ENCODE data around the gene TMEM100. TPM values are rescaled to one million over a fixed set of nuclear protein-coding genes. Genes with fewer than 3 reads are reported as not detected.
"Not testable (repeated sequence)": the region's sequence is repeated elsewhere in the genome, so short reads cannot be mapped to it uniquely, and the experiment has no call there.

TMEM100 gene
- total RNA-seq, 2 donors from 2014 or later: 11.8 to 15.1 TPM

DNA sequence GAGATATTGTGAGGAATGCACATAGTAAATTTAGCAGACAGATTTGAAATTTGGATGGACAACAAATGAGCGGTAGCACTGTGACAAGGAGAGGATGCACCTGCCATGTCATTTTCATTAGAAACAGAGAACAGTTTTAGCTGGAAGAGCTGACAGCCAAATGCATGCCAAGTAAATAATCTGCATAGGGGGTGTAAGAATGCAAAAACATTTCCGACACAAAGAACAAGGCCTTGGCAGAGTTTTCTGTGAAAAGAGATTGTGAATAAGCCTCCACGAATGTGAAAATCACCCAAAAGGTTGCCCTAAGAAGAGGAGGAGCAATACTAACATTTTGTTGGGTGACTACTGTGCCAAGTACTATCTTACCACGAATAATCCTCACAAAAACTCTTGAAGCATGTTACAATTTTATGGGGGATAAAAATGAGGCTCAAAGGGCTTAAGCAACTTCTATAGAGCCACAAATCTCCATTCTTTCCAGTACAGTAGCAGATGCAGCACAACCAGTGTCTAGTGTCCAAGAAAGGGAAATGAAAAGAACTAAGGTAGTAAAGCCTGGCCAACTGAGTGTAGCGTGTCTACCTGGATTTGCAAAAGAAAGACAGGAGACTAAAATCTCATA lies 28.3 kb downstream of the TMEM100 start:
- DNase-seq (ENCODE audit: low spot score): no peak
- intact Hi-C loops (cut with DNase I): no loop called here

DNA sequence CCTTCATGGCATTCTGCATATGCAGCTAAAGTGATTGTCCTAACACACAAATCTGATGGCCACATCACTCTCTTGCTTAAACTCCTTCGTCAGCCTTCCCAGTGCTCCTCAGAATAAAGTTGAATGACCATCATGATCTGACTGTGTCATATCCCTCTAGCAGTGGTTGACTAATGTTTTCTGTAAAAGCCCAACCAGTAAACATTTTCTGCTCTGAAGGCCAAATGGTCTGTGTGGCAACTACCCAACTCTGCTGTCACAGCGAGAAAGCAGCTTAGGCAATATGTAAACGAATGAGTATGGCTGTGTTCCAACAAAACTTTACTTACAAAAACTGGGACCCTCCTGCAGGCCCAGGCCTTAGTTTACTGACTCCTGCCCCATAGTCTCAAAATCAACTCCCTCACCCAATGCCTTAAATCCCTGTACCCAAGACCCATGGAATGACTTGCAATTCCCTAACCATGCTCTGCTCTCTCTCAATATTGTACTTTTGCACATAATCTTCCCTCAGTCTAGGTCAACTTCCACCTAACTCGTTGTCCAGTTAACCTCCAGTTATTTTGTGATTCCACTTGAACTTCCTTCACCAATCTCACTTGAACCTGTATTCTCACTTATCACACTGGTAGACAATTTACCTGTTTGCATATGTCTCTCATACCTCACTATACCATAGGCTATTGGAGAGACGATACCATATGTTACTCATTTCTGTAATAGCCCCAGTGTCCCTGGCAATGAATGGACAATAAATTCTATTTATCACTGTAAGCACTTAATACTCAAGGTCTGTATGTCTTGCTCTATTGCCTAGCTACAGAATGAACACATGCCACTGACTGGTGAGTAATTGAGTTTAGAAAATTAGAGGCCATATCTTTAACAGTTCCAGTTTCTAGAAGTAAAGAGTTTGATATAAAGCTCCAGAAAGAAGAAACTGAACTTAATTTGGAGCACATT lies 29.1 kb downstream of the TMEM100 start:
- intact Hi-C loops (cut with DNase I): no loop called here
- no peak for DNase-seq (ENCODE audit: low spot score)

DNA sequence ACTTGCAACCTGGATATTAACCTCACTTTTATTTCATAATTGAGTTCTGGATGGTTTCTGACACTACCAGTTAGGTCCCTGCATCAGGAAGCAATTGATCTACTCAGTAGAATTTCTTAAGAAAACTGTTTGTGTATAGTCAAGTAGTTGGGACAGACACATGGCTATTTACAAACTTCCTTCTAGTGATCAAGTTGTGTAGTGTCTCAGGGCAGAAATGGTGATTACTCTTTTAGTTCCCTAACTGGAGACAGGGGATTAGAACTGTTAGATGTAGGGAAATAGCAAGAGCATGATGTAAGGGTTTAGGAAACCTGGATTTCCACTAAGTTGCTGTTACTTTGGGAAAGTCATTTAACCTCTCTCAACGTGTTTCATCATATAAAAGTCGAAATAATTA lies 30.4 kb downstream of the TMEM100 start:
- DNase-seq (ENCODE audit: low spot score): no peak
- intact Hi-C loops (cut with DNase I): no loop called here

DNA sequence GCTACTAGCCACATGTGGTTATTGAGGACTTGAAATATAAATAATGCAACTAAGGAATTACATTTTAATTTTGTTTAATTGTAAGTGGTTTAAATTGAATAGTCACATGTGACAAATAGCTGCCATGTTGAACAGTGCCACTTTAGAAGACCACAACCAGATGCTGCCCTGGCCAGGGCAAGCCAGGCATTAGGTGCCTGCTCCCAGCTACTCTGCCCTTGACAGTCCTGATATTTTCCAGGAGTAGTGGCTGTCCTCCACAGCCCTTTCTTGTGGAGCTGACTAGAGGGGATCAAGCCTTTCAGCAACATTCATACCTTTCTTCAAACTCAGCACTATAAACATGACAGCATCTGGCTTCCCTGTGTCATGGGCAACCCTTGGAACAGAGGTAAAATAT lies 31.0 kb downstream of the TMEM100 start:
- intact Hi-C loops (cut with DNase I): no loop called here
- no peak for DNase-seq (ENCODE audit: low spot score)

DNA sequence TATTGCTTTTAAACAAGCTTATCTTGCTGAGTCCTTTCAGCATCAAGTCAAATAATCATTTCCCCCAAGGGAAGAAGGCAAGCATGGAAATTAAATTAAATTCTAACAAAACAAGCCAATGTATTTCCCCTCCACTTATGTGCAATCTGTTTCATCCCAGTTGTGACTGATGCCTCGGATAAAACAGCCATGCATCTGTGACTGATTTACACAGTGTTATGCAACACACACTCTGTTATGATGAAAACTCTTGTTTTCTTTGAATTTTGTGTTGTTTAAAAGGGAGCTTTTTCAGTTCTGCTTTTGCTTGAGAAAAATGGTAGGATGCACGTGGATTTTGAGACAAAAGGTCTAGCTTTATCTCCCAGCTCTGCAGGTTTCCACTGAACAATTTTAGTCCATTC lies 32.6 kb downstream of the TMEM100 start:
- intact Hi-C loops (cut with DNase I): no loop called here
- DNase-seq (ENCODE audit: low spot score): no peak

DNA sequence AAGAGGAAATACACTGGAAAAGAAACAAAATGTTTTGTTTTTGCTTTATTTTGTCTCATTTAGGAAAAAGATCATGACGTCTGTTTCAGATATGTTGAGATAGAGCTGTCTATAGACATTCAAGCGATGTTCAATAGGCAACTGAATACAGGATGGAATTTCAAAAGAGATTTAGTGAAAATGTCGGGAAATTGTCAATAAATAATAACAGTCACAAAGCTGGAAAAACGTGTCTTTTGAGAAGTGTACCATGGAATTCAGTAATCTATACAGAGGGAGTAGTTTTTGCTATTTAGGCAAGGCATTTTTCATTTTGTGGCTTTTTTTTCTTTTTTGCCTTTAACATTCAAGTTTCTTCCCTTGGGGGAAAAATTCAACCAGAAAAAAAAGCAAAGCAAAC lies 33.0 kb downstream of the TMEM100 start:
- intact Hi-C loops (cut with DNase I): no loop called here
- no peak for DNase-seq (ENCODE audit: low spot score)

DNA sequence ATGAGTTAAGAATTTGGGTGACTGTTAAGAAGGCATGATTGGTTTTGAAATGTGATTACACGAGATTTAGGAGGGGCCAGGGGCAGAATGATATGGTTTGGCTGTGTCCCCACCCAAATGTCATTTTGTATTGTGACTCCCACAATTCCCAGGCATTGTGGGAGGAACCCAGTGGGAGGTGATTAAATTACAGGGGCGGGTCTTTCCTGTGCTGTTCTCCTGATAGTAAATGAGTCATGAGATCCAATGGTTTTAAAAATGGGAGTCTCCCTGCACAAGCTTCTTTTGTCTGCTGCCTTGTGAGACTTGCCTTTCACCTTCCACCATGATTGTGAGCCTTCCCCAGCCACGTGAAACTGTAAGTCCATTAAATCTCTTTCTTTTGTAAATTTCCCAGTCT lies 34.6 kb downstream of the TMEM100 start:
- no peak for DNase-seq (ENCODE audit: low spot score)
- intact Hi-C loops (cut with DNase I): no loop called here

DNA sequence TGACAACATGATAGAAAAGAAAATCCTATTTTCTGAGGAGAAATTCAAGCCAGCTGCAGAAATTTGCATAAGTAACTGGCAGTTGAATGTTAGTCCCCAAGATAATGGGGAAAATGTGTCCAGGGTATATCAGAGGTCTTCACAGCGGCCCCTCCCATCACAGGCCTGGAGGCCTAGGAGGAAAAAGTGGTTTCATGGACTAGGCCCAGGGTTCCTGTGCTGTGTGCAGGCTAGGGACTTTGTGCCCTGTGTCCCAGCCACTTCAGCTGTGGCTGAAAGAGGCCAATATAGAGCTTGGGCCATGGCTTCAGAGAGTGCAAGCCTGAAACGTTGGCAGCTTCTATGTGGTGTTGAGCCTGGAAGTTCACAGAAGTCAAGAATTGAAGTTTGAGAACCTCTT lies 35.6 kb downstream of the TMEM100 start:
- DNase-seq (ENCODE audit: low spot score): no peak
- intact Hi-C loops (cut with DNase I): no loop called here

DNA sequence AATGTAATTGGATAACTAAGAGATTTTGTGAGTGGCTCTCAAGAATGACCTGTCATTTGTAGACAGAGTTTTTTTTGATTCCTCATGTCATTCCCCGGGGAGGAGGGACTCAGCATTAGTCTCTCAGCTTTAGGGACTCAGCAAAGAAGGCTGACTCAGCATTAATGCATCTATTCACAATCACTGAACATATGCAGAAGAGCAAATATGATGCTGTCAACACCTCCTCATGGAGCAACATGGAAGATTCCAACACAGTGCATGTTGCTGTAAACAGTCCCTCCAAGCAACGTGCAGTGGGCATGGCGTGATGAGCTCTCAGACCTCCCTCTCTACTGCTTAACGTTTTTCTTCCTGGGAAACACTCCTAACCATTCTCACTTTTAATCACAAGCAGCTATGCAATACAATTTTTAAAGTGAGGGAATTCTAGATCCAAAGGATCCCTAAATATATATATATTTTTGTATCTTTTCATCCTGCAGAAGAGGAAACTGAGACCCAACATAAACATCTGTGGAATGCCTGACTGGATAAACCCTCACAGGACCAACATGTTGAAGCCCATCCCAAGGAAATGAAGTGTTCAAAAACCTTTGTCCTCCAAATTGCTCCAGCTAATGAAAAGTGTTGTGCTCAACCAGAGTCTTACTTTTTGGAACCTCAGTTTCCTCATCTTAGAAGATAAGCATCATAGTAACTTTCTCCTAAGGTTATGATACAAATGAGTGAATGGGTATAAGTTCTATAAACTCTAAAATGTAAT lies 38.9 kb downstream of the TMEM100 start:
- intact Hi-C loops (cut with DNase I): no loop called here
- no peak for DNase-seq (ENCODE audit: low spot score)

DNA sequence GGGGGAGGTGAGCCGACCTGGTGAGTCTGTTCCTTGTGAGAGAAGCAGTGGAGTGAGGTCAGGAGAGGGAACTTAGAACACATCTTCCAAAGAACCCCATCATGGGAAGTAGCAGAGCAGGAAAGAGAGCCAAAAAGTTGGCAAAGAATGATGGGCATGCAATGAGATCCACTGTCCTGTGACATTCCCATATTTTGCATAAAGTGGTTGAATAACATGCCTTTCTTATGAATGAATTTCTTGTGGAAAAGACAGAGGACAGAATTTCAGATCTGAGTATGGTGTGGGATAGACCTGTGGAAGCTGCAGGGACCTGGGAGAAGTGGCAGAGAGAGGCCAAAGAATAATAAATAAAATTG lies 41.3 kb downstream of the TMEM100 start:
- intact Hi-C loops (cut with DNase I): no loop called here
- DNase-seq (ENCODE audit: low spot score): no peak

DNA sequence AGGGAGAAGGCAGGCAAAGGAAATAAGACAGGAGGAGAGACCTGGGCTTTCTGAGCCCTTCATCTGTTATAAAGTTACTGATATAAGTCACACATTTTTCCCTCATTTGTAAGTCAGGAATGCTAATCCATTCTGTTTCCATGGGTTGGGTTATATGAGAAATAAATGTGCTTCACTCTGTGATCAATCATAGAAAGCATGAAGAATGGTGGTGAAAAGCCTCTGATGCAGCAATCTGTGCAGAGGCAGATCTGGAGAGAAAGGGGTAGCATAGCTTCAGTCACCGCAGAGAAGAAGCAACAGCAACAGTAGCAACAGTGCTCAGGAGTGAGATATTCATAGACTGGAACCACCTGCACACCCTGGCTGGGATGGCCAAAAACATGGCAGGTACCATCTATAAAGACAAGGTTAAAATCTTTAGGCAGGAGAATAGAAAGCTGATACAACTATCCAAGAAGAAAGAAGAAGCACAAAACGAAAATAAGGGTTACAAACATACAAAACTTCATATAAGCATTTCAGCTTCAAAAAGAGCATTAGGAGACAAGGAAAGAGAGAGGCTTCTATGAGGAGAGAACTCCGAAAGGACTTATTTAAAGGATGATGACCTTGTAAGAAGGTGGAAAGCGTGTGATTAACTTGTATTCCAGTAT lies 41.9 kb downstream of the TMEM100 start:
- no peak for DNase-seq (ENCODE audit: low spot score)
- intact Hi-C loops (cut with DNase I): no loop called here

DNA sequence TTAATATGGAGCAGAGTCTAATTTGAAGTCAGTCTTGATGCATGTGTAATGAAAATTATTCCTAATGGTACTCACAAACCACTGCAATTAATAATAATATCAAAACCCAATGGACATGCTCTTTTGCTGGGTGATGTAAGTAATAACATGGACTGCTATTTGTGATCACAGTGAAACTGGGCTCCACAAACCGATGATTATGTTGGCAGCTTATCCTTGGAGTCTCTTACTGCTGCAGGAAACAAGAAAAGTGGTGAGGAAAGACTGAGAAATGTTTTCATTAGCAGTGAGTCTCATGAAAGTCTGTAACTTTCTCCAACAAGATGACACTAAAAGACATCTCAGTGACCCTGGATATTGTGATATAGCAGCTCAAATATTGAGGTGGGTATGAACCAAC lies 45.2 kb downstream of the TMEM100 start:
- DNase-seq (ENCODE audit: low spot score): no peak
- intact Hi-C loops (cut with DNase I): no loop called here

DNA sequence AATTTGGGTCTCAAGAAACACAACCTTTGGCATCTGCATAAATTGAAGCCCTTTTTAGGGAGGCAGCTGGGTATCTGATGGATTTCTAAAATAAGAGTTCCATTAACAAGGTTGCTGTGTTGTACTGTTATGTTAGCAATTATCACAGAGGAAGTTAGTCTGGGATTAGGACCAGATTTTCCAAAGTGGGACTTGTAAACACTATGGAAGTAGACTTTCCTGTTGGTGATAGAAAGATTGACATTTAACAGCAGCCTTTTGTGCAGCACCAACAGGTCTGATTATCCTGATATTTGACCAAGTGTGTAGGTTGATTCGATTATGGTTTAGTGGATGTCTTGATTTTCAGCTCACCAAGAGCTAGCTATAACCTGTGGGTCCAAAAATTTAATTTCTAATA lies 46.4 kb downstream of the TMEM100 start:
- intact Hi-C loops (cut with DNase I): no loop called here
- no peak for DNase-seq (ENCODE audit: low spot score)

DNA sequence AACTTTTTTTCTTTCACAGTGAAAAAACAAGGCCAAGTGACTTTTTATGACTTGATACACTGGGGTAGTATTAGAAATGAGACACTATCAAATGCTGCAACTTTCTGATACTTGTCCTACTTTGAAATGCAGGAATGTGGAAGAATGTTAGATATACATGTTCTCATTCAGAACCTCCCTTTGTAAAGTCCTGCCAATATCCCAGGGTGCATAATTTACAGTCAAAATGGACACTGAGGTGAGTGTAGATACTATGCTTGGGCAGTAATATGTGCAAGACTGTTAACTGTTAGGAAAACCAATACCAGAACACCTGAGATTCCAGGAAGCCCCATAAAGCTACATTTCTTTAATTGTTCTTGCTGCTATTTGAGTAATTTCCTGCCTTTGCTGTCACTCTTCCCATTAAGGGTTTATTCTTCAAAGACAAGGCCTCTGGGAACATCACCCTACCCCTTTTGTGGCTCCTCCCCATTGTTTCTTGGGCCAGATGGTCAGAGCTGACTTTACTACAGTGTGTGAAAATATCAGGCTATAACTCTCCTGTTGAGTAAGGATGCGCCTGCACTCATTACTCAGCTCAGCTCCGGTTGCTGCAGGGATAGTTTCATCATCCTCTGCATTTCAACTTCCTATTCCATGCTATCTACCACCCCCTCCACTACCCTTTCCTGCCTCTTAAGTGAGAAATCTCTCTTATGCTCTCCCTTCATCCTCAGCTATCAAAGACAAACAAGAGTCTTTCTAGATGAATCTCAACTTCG lies 48.7 kb downstream of the TMEM100 start:
- DNase-seq (ENCODE audit: low spot score): no peak
- intact Hi-C loops (cut with DNase I): no loop called here

DNA sequence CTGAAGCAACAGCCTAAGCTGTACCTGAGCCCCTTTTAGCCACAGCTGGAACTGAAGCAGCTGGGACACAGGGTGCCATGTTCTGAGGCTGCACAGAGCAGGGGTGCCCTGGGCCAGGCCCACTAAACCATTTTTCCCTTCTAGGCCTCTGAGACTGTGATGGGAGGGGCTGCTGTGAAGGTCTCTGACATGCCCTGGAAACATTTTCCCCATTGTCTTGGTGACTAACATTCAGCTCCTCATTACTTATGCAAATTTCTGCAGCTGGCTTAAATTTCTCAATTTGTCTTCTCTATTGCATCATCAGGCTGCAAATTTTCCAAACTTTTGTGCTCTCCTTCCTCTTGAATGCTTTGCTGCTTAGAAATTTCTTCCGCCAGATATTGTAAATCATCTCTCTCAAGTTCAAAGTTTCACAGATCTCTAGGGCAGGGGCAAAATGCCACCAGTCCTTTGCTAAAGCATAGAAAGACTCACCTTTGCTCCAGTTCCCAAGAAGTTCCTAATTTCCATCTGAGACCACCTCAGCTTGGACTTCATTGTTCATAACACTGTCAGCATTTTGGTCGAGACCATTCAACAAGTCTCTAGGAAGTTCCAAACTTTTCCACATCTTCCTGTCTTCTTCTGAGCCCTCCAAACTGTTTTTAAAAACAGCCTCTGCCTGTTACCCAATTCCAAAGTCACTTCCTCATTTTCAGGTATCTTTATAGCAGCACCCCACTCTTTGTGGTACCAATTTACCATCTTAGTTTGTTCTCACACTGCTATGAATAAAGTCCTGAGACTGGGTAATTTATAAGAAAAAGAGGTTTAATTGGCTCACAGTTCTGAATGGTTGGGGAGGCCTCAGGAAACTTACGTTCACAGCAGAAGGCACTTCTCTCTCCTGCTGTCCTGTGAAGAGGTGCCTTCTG lies 49.8 kb downstream of the TMEM100 start:
- no peak for DNase-seq (ENCODE audit: low spot score)
- intact Hi-C loops (cut with DNase I): no loop called here

DNA sequence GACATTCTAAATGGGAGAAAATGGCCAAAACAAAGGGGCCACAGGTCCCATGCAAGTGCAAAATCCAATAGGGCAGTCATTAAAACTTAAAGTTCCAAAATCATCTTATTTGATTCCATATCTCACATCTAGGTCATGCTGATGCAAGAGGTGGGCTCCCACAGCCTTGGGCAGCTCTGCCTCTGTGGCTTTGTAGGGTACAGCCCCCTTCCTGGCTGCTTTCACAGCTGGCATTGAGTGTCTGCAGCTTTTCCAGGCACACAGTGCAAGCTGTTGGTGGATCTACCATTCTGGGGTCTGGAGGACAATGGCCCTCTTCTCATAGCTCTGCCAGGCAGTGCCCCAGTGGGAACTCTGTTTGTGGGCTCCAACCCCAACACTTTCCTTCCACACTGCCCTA lies 50.7 kb downstream of the TMEM100 start:
- intact Hi-C loops (cut with DNase I); DNase-seq (ENCODE audit: low spot score): not testable (repeated sequence)

Measured in posterior vena cava (tissue), 2 donors.